Left ventricle myocardium inferior (tissue), 1 donor: ENCODE measurements around the gene GPR152. TPM values are rescaled to one million over a fixed set of nuclear protein-coding genes. Genes with fewer than 3 reads are reported as not detected.

ENCODE experiments used
- DNase-seq: peaks from one replicate; pipeline ENCODE4 v3.0.0-alpha.2; 2020
- H3K27ac ChIP-seq: fragments of 200-600 bp; replicated peaks from 2 replicates; pipeline ENCODE4 v1.8.0; 2021
- H3K27me3 ChIP-seq: fragments of 200-600 bp; 2 replicates; pipeline ENCODE4 v1.8.0; 2021; ENCODE audit warnings: low read depth
- H3K36me3 ChIP-seq: fragments of 200-600 bp; 2 replicates; pipeline ENCODE4 v1.8.0; 2021
- H3K4me1 ChIP-seq: fragments of 200-600 bp; 2 replicates; pipeline ENCODE4 v1.8.0; 2021
- H3K4me3 ChIP-seq: fragments of 200-600 bp; 2 replicates; pipeline ENCODE4 v1.8.0; 2021; ENCODE audit warnings: mild to moderate bottlenecking, moderate library complexity
- H3K9me3 ChIP-seq: fragments of 200-600 bp; replicated peaks from 2 replicates; pipeline ENCODE4 v1.8.0; 2021
- CTCF ChIP-seq: fragments of 200-600 bp; IDR thresholded peaks from 2 replicates; pipeline ENCODE4 v1.8.0; 2021; ENCODE audit warnings: antibody characterized with exemption, mild to moderate bottlenecking, borderline replicate concordance
- intact Hi-C: fragments of 100-400 bp; cut with micrococcal nuclease; formaldehyde crosslinking; loops from one replicate; pipeline ENCODE4 v1.11.0; 2022
- total RNA-seq: library from RNA; stranded (reverse); fragmentation: NEBNext Ultra II Directional; extraction: Animal tissue kit (Norgen Biotek cat#: 25700); gene quantifications from one replicate; pipeline ENCODE4 v1.2.1, GENCODE V29; 2021
- donor health status: DM: no; HTN: yes; CAD: no; lungs with severe emphysema.

GPR152 gene
- total RNA-seq, 1 donor from 2014 or later, result not detected

- Histone ChIP-seq H3K4me1 (peaks cover 9% of the 10 kb centered on the region), H3K4me3 (no peak overlapping the region), H3K36me3 (no peaks in the 10 kb centered on the region), H3K27me3 (peaks cover 62% of the 10 kb centered on the region), H3K9me3 (no peaks in the 10 kb centered on the region), H3K27ac (no peak overlapping the region)
- DNase-seq, result no peak
- no peak for TF ChIP-seq CTCF
- intact Hi-C loops, result no loop called here
Measured at GRCh38 chr11:67408437-67409200, 43.9 kb downstream of the GPR152 start.

GRCh38 chr11:67407688-67408163 lies 44.8 kb downstream of the GPR152 start:
- no peak for TF ChIP-seq CTCF
- no peak for DNase-seq
- intact Hi-C loops, result no loop called here
- H3K36me3 ChIP-seq, result no peaks in the 10 kb centered on the region
- H3K27ac ChIP-seq, result no peak overlapping the region
- H3K4me3 ChIP-seq, result no peak overlapping the region
- no peaks in the 10 kb centered on the region for H3K9me3 ChIP-seq
- peaks cover 53% of the 10 kb centered on the region for H3K27me3 ChIP-seq
- H3K4me1 ChIP-seq, result peaks cover 16% of the 10 kb centered on the region

- H3K4me1 ChIP-seq, result peaks cover 22% of the 10 kb centered on the region
- peaks cover 47% of the 10 kb centered on the region for H3K27me3 ChIP-seq
- no peaks in the 10 kb centered on the region for H3K9me3 ChIP-seq
- H3K4me3 ChIP-seq, result no peak overlapping the region
- intact Hi-C loops, result no loop called here
- H3K36me3 ChIP-seq, result no peaks in the 10 kb centered on the region
- TF ChIP-seq CTCF, result no peak
- no peak overlapping the region for H3K27ac ChIP-seq
- no peak for DNase-seq
Measured at GRCh38 chr11:67406969-67407687, 45.4 kb downstream of the GPR152 start.

GRCh38 chr11:67406420-67406968 lies 46.0 kb downstream of the GPR152 start:
- H3K9me3 ChIP-seq, result no peaks in the 10 kb centered on the region
- no peak overlapping the region for H3K4me3 ChIP-seq
- peaks cover 41% of the 10 kb centered on the region for H3K27me3 ChIP-seq
- H3K36me3 ChIP-seq, result no peaks in the 10 kb centered on the region
- H3K27ac ChIP-seq, result no peak overlapping the region
- intact Hi-C loops, result no loop called here
- peaks cover 25% of the 10 kb centered on the region for H3K4me1 ChIP-seq
- DNase-seq, result no peak
- no peak for TF ChIP-seq CTCF

GRCh38 chr11:67405688-67406339 lies 46.7 kb downstream of the GPR152 start:
- H3K9me3 ChIP-seq, result no peaks in the 10 kb centered on the region
- H3K36me3 ChIP-seq, result no peaks in the 10 kb centered on the region
- DNase-seq, result no peak
- H3K27ac ChIP-seq, result no peak overlapping the region
- intact Hi-C loops, result no loop called here
- no peak for TF ChIP-seq CTCF
- peaks cover 34% of the 10 kb centered on the region for H3K27me3 ChIP-seq
- H3K4me1 ChIP-seq, result peaks cover 32% of the 10 kb centered on the region
- H3K4me3 ChIP-seq, result no peak overlapping the region
